H9 (cell line): Measurements from ENCODE around the gene INSRR. TPM values are rescaled to one million over a fixed set of nuclear protein-coding genes. Genes with fewer than 3 reads are reported as not detected.
A peak's percentile ranks its signal among the peaks of the same experiment; 100 is the strongest.

Experiments
- DNase-seq: peaks from one replicate; pipeline ENCODE4 v3.0.0-alpha.2; 2017
- H2AFZ ChIP-seq: one replicate; pipeline ENCODE4 v1.6.1; 2013; ENCODE audit warnings: mild to moderate bottlenecking, low read length, control low read depth, moderate library complexity
- H2AK5ac ChIP-seq: 2 replicates; pipeline ENCODE4 v1.6.1; 2013; ENCODE audit warnings: low read length, control low read depth, mixed read lengths; ENCODE audit not compliant: insufficient read length
- H2BK120ac ChIP-seq: one replicate; pipeline ENCODE4 v1.6.1; 2013; ENCODE audit warnings: low read depth, mild to moderate bottlenecking, low read length, control low read depth, inconsistent platforms; ENCODE audit not compliant: poor library complexity, severe bottlenecking
- H2BK12ac ChIP-seq: 2 replicates; pipeline ENCODE4 v1.6.1; 2013; ENCODE audit warnings: low read length, control low read depth, mixed read lengths, low read depth; ENCODE audit not compliant: insufficient read length
- H2BK15ac ChIP-seq: 2 replicates; pipeline ENCODE4 v1.6.1; 2013; ENCODE audit warnings: low read depth, low read length, control low read depth
- H2BK20ac ChIP-seq: one replicate; pipeline ENCODE4 v1.6.1; 2013; ENCODE audit warnings: low read depth, mild to moderate bottlenecking, low read length, control low read depth, inconsistent platforms; ENCODE audit not compliant: poor library complexity, severe bottlenecking
- H2BK5ac ChIP-seq: 2 replicates; pipeline ENCODE4 v1.6.1; 2013; ENCODE audit warnings: low read length, control low read depth, mixed read lengths; ENCODE audit not compliant: insufficient read length
- H3K14ac ChIP-seq: 2 replicates; pipeline ENCODE4 v1.6.1; 2013; ENCODE audit warnings: low read length, control low read depth; ENCODE audit not compliant: insufficient read depth
- H3K18ac ChIP-seq: 2 replicates; pipeline ENCODE4 v1.6.1; 2013; ENCODE audit warnings: low read depth, mild to moderate bottlenecking, mixed read lengths, low read length, control low read depth; ENCODE audit not compliant: insufficient read length
- H3K23ac ChIP-seq: 2 replicates; pipeline ENCODE4 v1.6.1; 2013; ENCODE audit warnings: low read length, control low read depth, mixed read lengths, low read depth; ENCODE audit not compliant: insufficient read length
- H3K23me2 ChIP-seq: 2 replicates; pipeline ENCODE4 v1.6.1; 2013; ENCODE audit warnings: low read depth, mild to moderate bottlenecking, mixed read lengths, low read length, control low read depth; ENCODE audit not compliant: insufficient read length, poor library complexity, severe bottlenecking
- H3K27ac ChIP-seq: 2 replicates; pipeline ENCODE4 v1.5.1; 2013; ENCODE audit warnings: low read length, control low read depth, mixed read lengths, low read depth; ENCODE audit not compliant: insufficient read length
- H3K27me3 ChIP-seq: 2 replicates; pipeline ENCODE4 v1.6.1; 2013; ENCODE audit warnings: low read length, control low read depth, inconsistent platforms; ENCODE audit not compliant: insufficient read depth
- H3K4ac ChIP-seq: 2 replicates; pipeline ENCODE4 v1.6.1; 2013; ENCODE audit warnings: low read depth, mild to moderate bottlenecking, control low read depth, inconsistent platforms, low read length, moderate library complexity
- H3K4me1 ChIP-seq: 2 replicates; pipeline ENCODE4 v1.6.1; 2013; ENCODE audit warnings: low read length, control low read depth, inconsistent platforms; ENCODE audit not compliant: insufficient read depth
- H3K4me2 ChIP-seq: 2 replicates; pipeline ENCODE4 v1.6.1; 2013; ENCODE audit warnings: low read length, control low read depth, mixed read lengths; ENCODE audit not compliant: insufficient read length, insufficient read depth
- H3K56ac ChIP-seq: 2 replicates; pipeline ENCODE4 v1.6.1; 2013; ENCODE audit warnings: low read depth, mild to moderate bottlenecking, mixed read lengths, low read length, control low read depth; ENCODE audit not compliant: insufficient read length
- H3K79me1 ChIP-seq: 2 replicates; pipeline ENCODE4 v1.6.1; 2013; ENCODE audit warnings: low read depth, mild to moderate bottlenecking, moderate library complexity, low read length, control low read depth, inconsistent platforms; ENCODE audit not compliant: insufficient read depth, poor library complexity, severe bottlenecking
- H3K79me2 ChIP-seq: 2 replicates; pipeline ENCODE4 v1.6.1; 2013; ENCODE audit warnings: low read length, control low read depth, inconsistent platforms; ENCODE audit not compliant: insufficient read depth
- H3K9ac ChIP-seq: 2 replicates; pipeline ENCODE4 v1.6.1; 2013; ENCODE audit warnings: low read length, control low read depth, mixed read lengths; ENCODE audit not compliant: insufficient read length; ENCODE audit errors: extremely low read depth
- H3K9me3 ChIP-seq: one replicate; pipeline ENCODE4 v1.6.1; 2013; ENCODE audit warnings: low read depth, low read length, inconsistent platforms; ENCODE audit not compliant: control insufficient read depth
- H3T11ph ChIP-seq: one replicate; pipeline ENCODE4 v1.6.1; 2013; ENCODE audit warnings: mild to moderate bottlenecking, low read length, control low read depth, inconsistent platforms
- H4K20me1 ChIP-seq: one replicate; pipeline ENCODE4 v1.6.1; 2013; ENCODE audit not compliant: control insufficient read depth, insufficient read length, insufficient read depth
- H4K5ac ChIP-seq: 2 replicates; pipeline ENCODE4 v1.6.1; 2013; ENCODE audit warnings: low read depth, mild to moderate bottlenecking, mixed read lengths, low read length, control low read depth; ENCODE audit not compliant: insufficient read length
- H4K8ac ChIP-seq: replicated peaks from 2 replicates; pipeline ENCODE4 v1.6.1; 2013; ENCODE audit warnings: low read length, control low read depth, mixed read lengths, low read depth; ENCODE audit not compliant: insufficient read length
- H4K91ac ChIP-seq: 2 replicates; pipeline ENCODE4 v1.6.1; 2013; ENCODE audit warnings: low read depth, mild to moderate bottlenecking, moderate library complexity, mixed read lengths, low read length, control low read depth; ENCODE audit not compliant: insufficient read length
- H3K27ac Mint-ChIP-seq, 3 experiments: 2 replicates in 2 of 3; 3 replicates in 1 of 3; pipeline ENCODE4 v1.8.0; 2020 to 2021; ENCODE audit warnings: mixed read lengths in 3 of 3, mild to moderate bottlenecking in 1 of 3, moderate library complexity in 1 of 3
- H3K27me3 Mint-ChIP-seq: 2 replicates; pipeline ENCODE4 v1.8.0; 2021; ENCODE audit warnings: low read depth, mild to moderate bottlenecking, moderate library complexity, mixed read lengths
- H3K36me3 Mint-ChIP-seq, 3 experiments: 2 replicates in 2 of 3; 3 replicates in 1 of 3; pipeline ENCODE4 v1.8.0; 2020 to 2021; ENCODE audit warnings: low read depth in 3 of 3, mixed read lengths in 3 of 3; ENCODE audit not compliant: insufficient read depth in 1 of 3
- H3K4me1 Mint-ChIP-seq, 2 experiments: 2 replicates each; pipeline ENCODE4 v1.8.0; 2020; ENCODE audit warnings: mixed read lengths in 2 of 2
- H3K4me3 Mint-ChIP-seq, 2 experiments: 2 replicates in 1 of 2; 3 replicates in 1 of 2; pipeline ENCODE4 v1.8.0; 2020 to 2021; ENCODE audit warnings: mild to moderate bottlenecking in 2 of 2, mixed read lengths in 2 of 2, moderate library complexity in 1 of 2
- H3K9me3 Mint-ChIP-seq, 2 experiments: 2 replicates in 1 of 2; 3 replicates in 1 of 2; pipeline ENCODE4 v1.8.0; 2020; ENCODE audit warnings: mild to moderate bottlenecking in 2 of 2, mixed read lengths in 2 of 2, moderate library complexity in 1 of 2
- whole genome bisulfite sequencing: extraction: QIAGEN DNeasy Blood & Tissue Kit; methylation state at CpG from one replicate; pipeline ENCODE4 v1.1.7; 2013; ENCODE audit warnings: missing lambda C conversion rate, low lambda C conversion rate, mixed read lengths; ENCODE audit not compliant: insufficient read length; ENCODE audit errors: extremely low coverage; 5-methylcytosine and 5-hydroxymethylcytosine counted together
- total RNA-seq: library from RNA; stranded (reverse); gene quantifications from 2 replicates; pipeline ENCODE4 v1.2.1, GENCODE V29; 2021
- TF ChIP-seq, protein P1 (sequence below): fragments of 200-600 bp; sonication (generic); conservative IDR thresholded peaks from 3 replicates; pipeline ENCODE4 v1.8.0; 2021; ENCODE audit warnings: antibody characterized with exemption, mild to moderate bottlenecking

Gene INSRR
- total RNA-seq, 1 experiment from 2014 or later = not detected

GRCh38 chr1:156836892-156837291 lies 22.0 kb downstream of the INSRR start:
- H3K4me3 Mint-ChIP-seq = no peak overlapping the region

More at GRCh38 chr1:156836892-156837291, 22.0 kb downstream of the INSRR start:
- Histone ChIP-seq H3K27ac (no peak overlapping the region), H3K23ac (no peak overlapping the region), H2AFZ (no peak overlapping the region), H3K27me3 (peaks cover 3% of the 10 kb centered on the region; the same call in 1 of the 2 replicates), H3K14ac (no peak overlapping the region), H3T11ph (no peak overlapping the region), H3K79me1 (no peaks in the 10 kb centered on the region), H2AK5ac (no peak overlapping the region), H2BK5ac (no peak overlapping the region), H4K20me1 (no peaks in the 10 kb centered on the region), H4K8ac (no peak overlapping the region), H4K91ac (no peak overlapping the region), H3K4me1 (no peaks in the 10 kb centered on the region), H3K4ac (no peak overlapping the region), H3K79me2 (no peaks in the 10 kb centered on the region), H2BK20ac (no peak overlapping the region), H4K5ac (no peak overlapping the region), H2BK12ac (no peak overlapping the region), H3K4me2 (no peak overlapping the region), H3K56ac (no peak overlapping the region), H3K9me3 (no peaks in the 10 kb centered on the region), H3K9ac (peak overlapping the region; percentile 3), H3K18ac (no peak overlapping the region), H3K23me2 (peaks cover 2% of the 10 kb centered on the region), H2BK120ac (no peak overlapping the region), H2BK15ac (no peak overlapping the region)
- H3K27me3 Mint-ChIP-seq = peaks cover 84% of the 10 kb centered on the region
- DNase-seq = no peak
- WGBS = no CpG with 5 or more reads among the region's 4 CpGs
- H3K36me3 Mint-ChIP-seq = no peaks in the 10 kb centered on the region
- H3K27ac Mint-ChIP-seq = no peak overlapping the region
- peaks cover 6 to 14% of the 10 kb centered on the region in 2 experiments for H3K4me1 Mint-ChIP-seq
- no peaks in the 10 kb centered on the region for H3K9me3 Mint-ChIP-seq
- TF ChIP-seq, protein P1, sequence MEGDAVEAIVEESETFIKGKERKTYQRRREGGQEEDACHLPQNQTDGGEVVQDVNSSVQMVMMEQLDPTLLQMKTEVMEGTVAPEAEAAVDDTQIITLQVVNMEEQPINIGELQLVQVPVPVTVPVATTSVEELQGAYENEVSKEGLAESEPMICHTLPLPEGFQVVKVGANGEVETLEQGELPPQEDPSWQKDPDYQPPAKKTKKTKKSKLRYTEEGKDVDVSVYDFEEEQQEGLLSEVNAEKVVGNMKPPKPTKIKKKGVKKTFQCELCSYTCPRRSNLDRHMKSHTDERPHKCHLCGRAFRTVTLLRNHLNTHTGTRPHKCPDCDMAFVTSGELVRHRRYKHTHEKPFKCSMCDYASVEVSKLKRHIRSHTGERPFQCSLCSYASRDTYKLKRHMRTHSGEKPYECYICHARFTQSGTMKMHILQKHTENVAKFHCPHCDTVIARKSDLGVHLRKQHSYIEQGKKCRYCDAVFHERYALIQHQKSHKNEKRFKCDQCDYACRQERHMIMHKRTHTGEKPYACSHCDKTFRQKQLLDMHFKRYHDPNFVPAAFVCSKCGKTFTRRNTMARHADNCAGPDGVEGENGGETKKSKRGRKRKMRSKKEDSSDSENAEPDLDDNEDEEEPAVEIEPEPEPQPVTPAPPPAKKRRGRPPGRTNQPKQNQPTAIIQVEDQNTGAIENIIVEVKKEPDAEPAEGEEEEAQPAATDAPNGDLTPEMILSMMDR = no peak
